B cell (primary cell): ENCODE data around the gene FOXK1. TPM values are rescaled to one million over a fixed set of nuclear protein-coding genes. Genes with fewer than 3 reads are reported as not detected.

Experiments
- ATAC-seq: fragments of 200-7000 bp; cut with Tn5 transposase; one replicate; pipeline ENCODE4 v1.10.0; 2021; ENCODE audit warnings: low read depth, mild to moderate bottlenecking, moderate number of reproducible peaks, moderate library complexity
- CTCF ChIA-PET: fragments of 350-600 bp; sonication (Branson Sonifier 250); formaldehyde crosslinking; loops from one replicate; lab custom pipeline; 2021; ENCODE audit warnings: antibody characterized with exemption, inconsistent platforms; lab: Charles Lee
- POLR2A ChIA-PET: fragments of 350-600 bp; sonication (Branson Sonifier 250); formaldehyde crosslinking; loops from one replicate; lab custom pipeline; 2021; ENCODE audit warnings: antibody characterized with exemption; lab: Charles Lee
- DNase-seq: peaks from one replicate; pipeline ENCODE4 v3.0.0; 2013
- H2AFZ ChIP-seq: 2 replicates; pipeline ENCODE4 v1.6.1; 2012; ENCODE audit warnings: mild to moderate bottlenecking, low read depth, low read length; ENCODE audit not compliant: insufficient read depth, poor library complexity, severe bottlenecking
- H3K27ac ChIP-seq, 2 donors: 1 replicate in 1 of 2; 2 replicates in 1 of 2; pipeline ENCODE4 v1.5.1; 2012 to 2013; ENCODE audit warnings: low read length in 2 of 2, mild to moderate bottlenecking in 2 of 2, moderate library complexity in 1 of 2
- H3K27me3 ChIP-seq, 4 experiments: fragments of 200-600 bp in 1 of 4; sonication (generic) in 1 of 4; replicated peaks in 1 of 4; 1 replicate in 2 of 4; 2 replicates in 2 of 4; pipeline versions ENCODE4 v1.6.1 to v1.7.0; 2013 to 2016; ENCODE audit warnings: low read length in 3 of 4, mild to moderate bottlenecking in 2 of 4, mixed read lengths in 1 of 4, moderate library complexity in 1 of 4; ENCODE audit not compliant: insufficient read depth in 4 of 4, control insufficient read depth in 3 of 4; ENCODE audit errors: control extremely low read depth in 1 of 4
- H3K36me3 ChIP-seq, 2 experiments: replicated peaks in 1 of 2; 1 replicate in 1 of 2; 2 replicates in 1 of 2; pipeline versions ENCODE4 v1.6.1 to v1.7.1; 2013; ENCODE audit warnings: low read length in 1 of 2; ENCODE audit not compliant: insufficient read depth in 2 of 2, control insufficient read depth in 1 of 2; ENCODE audit errors: control extremely low read depth in 1 of 2, extremely low read depth in 1 of 2
- H3K4me1 ChIP-seq, 2 donors: fragments of 200-600 bp in 1 of 2; sonication (generic) in 1 of 2; 1 replicate in 1 of 2; 2 replicates in 1 of 2; pipeline versions ENCODE4 v1.5.1 to v1.6.1; 2013 to 2017; ENCODE audit warnings: low read length in 2 of 2; ENCODE audit not compliant: control insufficient read depth in 2 of 2, insufficient read depth in 2 of 2
- H3K4me2 ChIP-seq: replicated peaks from 2 replicates; pipeline ENCODE3; 2012; ENCODE audit warnings: mild to moderate bottlenecking, low read depth, low read length; ENCODE audit not compliant: poor library complexity, severe bottlenecking
- H3K4me3 ChIP-seq, 5 experiments: fragments of 200-600 bp in 1 of 5; sonication (generic) in 1 of 5; 1 replicate in 3 of 5; 2 replicates in 2 of 5; pipeline versions ENCODE4 v1.5.1 to v1.7.0; 2011 to 2016; ENCODE audit warnings: low read length in 4 of 5, mild to moderate bottlenecking in 4 of 5, low read depth in 2 of 5, control low read depth in 1 of 5, moderate library complexity in 1 of 5; ENCODE audit not compliant: insufficient read depth in 1 of 5; ENCODE audit errors: control extremely low read depth in 1 of 5, extremely low read depth in 1 of 5
- H3K79me2 ChIP-seq: fragments of 200-600 bp; sonication (generic); one replicate; pipeline ENCODE4 v1.6.0; 2016; ENCODE audit warnings: low read length; ENCODE audit not compliant: control insufficient read depth, insufficient read depth
- H3K9ac ChIP-seq: fragments of 200-600 bp; sonication (generic); 2 replicates; pipeline ENCODE4 v1.6.1; 2017; ENCODE audit warnings: mild to moderate bottlenecking, low read length, moderate library complexity
- H3K9me3 ChIP-seq, 3 donors: one replicate each; pipeline versions ENCODE4 v1.6.1 to v1.7.1; 2013; ENCODE audit warnings: low read length in 2 of 3; ENCODE audit not compliant: control insufficient read depth in 2 of 3, insufficient read depth in 1 of 3; ENCODE audit errors: control extremely low read depth in 1 of 3
- H4K20me1 ChIP-seq: 2 replicates; pipeline ENCODE4 v1.6.0; 2012; ENCODE audit warnings: mild to moderate bottlenecking, low read length; ENCODE audit not compliant: insufficient read depth, control insufficient read depth, poor library complexity, severe bottlenecking
- H3K27ac Mint-ChIP-seq: one replicate; pipeline ENCODE4 v1.8.0; 2021; ENCODE audit warnings: mixed read lengths
- H3K27me3 Mint-ChIP-seq: one replicate; pipeline ENCODE4 v1.8.0; 2021; ENCODE audit warnings: mixed read lengths
- H3K4me1 Mint-ChIP-seq: one replicate; pipeline ENCODE4 v1.8.0; 2021; ENCODE audit warnings: mixed read lengths
- H3K4me3 Mint-ChIP-seq: one replicate; pipeline ENCODE4 v1.8.0; 2021; ENCODE audit warnings: mixed read lengths
- H3K9me3 Mint-ChIP-seq: one replicate; pipeline ENCODE4 v1.8.0; 2022; ENCODE audit warnings: mixed read lengths; ENCODE audit not compliant: insufficient read depth
- CTCF ChIP-seq: fragments of 200-600 bp; IDR thresholded peaks from one replicate; pipeline ENCODE4 v1.8.0; 2022; ENCODE audit warnings: antibody characterized with exemption, mild to moderate bottlenecking
- EZH2 ChIP-seq: IDR thresholded peaks from 2 replicates; pipeline ENCODE4 v1.6.1; 2012; ENCODE audit warnings: borderline replicate concordance, low read depth, mild to moderate bottlenecking, moderate library complexity, low read length; ENCODE audit not compliant: insufficient read depth, poor library complexity, severe bottlenecking
- WGBS: methylation state at CpG from one replicate; pipeline ENCODE4 v1.1.5; 2013; ENCODE audit warnings: missing lambda C conversion rate; ENCODE audit not compliant: insufficient coverage; 5-methylcytosine and 5-hydroxymethylcytosine counted together
- intact Hi-C: fragments of 100-400 bp; cut with micrococcal nuclease; formaldehyde crosslinking; loops from one replicate; pipeline ENCODE4 v1.10.0; 2022
- polyA plus RNA-seq: library from polyadenylated mRNA; depleted of rRNA; stranded (reverse); fragments of >200 nt; gene quantifications from 2 replicates; pipeline ENCODE4 v1.2.3, GENCODE V29; 2012
- total RNA-seq, 2 donors: library from RNA; stranded (reverse); fragments of 120-200 nt in 1 of 2; gene quantifications; 1 replicate in 1 of 2; 2 replicates in 1 of 2; pipeline versions ENCODE4 v1.2.3 to v1.2.4, GENCODE V29; 2013 to 2022

FOXK1 gene
- total and polyA plus RNA-seq, 2 donors (not counting 1 experiment from before 2014, with no cell fraction given) = 17.9 to 56.2 TPM

- DNase-seq (no peak), ATAC-seq (no peak)
- TF ChIP-seq EZH2 = no peak
- TF ChIP-seq CTCF = no peak
- no CpG with 5 or more reads among the region's 2 CpGs for WGBS
- POLR2A ChIA-PET = interaction anchor here (0.7 kb wide), 1 partner anchor 17 kb away, joined by 4 read pairs; no protein-coding TSS in a partner anchor
- no peaks in the 10 kb centered on the region for H3K79me2 ChIP-seq
- H3K9ac ChIP-seq = no peak overlapping the region
- Mint-ChIP-seq H3K27me3 (peaks cover 7% of the 10 kb centered on the region), H3K9me3 (peaks cover under 1% of the 10 kb centered on the region), H3K4me3 (no peak overlapping the region), H3K4me1 (no peaks in the 10 kb centered on the region), H3K27ac (no peak overlapping the region)
- CTCF ChIA-PET = no interaction called here
- H3K9me3 ChIP-seq = peaks cover 0 to 6% (median 0%) of the 10 kb centered on the region in 3 donors
- H3K4me2 ChIP-seq = no peak overlapping the region
- H3K27ac ChIP-seq = no peak overlapping the region
- H3K36me3 ChIP-seq = no peaks in the 10 kb centered on the region
- H3K4me3 ChIP-seq = no peak overlapping the region
- intact Hi-C loops = no loop called here
- peaks cover 0 to under 1% (median 0%) of the 10 kb centered on the region in 4 experiments for H3K27me3 ChIP-seq
- H4K20me1 ChIP-seq = no peaks in the 10 kb centered on the region
- no peak overlapping the region for H2AFZ ChIP-seq
- H3K4me1 ChIP-seq = no peaks in the 10 kb centered on the region
Measured at GRCh38 chr7:4665661-4666060, 16.4 kb upstream of the FOXK1 start.

- POLR2A ChIA-PET = no interaction called here
- DNase-seq = no peak
Measured at GRCh38 chr7:4667776-4668509, 14.2 kb upstream of the FOXK1 start.

More at GRCh38 chr7:4667776-4668509, 14.2 kb upstream of the FOXK1 start:
- Mint-ChIP-seq H3K4me1 (no peaks in the 10 kb centered on the region), H3K9me3 (no peaks in the 10 kb centered on the region), H3K27ac (no peak overlapping the region), H3K4me3 (no peak overlapping the region), H3K27me3 (peaks cover 11% of the 10 kb centered on the region)
- H3K27ac ChIP-seq = no peak overlapping the region
- H3K4me2 ChIP-seq = no peak overlapping the region
- H2AFZ ChIP-seq = no peak overlapping the region
- TF ChIP-seq EZH2 (no peak), CTCF (no peak)
- peaks cover 0 to 5% (median 0%) of the 10 kb centered on the region in 3 donors for H3K9me3 ChIP-seq
- no peak for ATAC-seq
- H3K36me3 ChIP-seq = no peaks in the 10 kb centered on the region
- no peaks in the 10 kb centered on the region for H4K20me1 ChIP-seq
- H3K4me1 ChIP-seq = no peaks in the 10 kb centered on the region
- CTCF ChIA-PET = no interaction called here
- 86% methylated on average over 13 of the region's 19 CpGs for WGBS
- no peak overlapping the region for H3K4me3 ChIP-seq
- H3K9ac ChIP-seq = no peak overlapping the region
- peaks cover 0 to 3% (median 1%) of the 10 kb centered on the region in 4 experiments for H3K27me3 ChIP-seq
- intact Hi-C loops = no loop called here
- no peaks in the 10 kb centered on the region for H3K79me2 ChIP-seq
